ENCODE measurements around the gene SEMA4B. TPM values are rescaled to one million over a fixed set of nuclear protein-coding genes. Genes with fewer than 3 reads are reported as not detected.

The SEMA4B gene
- polyA plus RNA-seq, 3 donors, result 13.2 to 65.0 (median 22.0) TPM

DNA sequence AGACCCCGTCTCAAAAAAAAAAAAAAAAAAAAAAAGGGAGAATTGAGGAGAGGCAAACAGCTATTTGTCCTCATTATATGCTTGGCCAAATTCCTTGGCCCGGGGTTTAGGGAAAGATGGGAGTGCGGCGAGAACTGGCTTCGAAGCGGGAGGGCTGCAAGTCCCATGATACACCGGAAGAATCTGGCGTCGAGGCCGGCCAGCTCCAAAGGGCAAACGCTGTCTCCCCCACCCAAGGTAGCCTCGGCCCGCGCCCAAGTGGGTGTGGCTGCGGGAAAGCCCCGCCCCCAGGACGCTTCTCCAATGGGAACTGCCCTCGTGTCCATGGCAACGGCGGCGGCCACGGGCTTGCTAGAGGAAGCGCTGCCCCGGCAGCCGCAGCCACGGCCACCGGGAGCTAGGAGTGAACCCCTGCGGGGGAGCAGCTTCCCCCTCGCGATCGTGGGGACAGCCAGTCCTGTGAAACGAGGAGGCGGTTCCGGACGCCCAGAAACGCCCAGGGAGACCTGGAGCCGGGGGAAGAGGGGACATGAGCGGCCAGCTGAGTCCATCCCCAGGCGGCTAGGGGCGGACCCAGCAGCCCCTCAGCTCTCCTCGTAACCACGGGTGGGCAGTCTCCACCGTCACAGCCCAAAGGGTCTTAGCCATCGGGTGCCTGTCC is 48.2 kb downstream of the SEMA4B start, which contains the start of gene TTLL13:
Gene TTLL13 (plus strand): TSS at position 354 of the 661 bp plus-strand sequence. CDS start 1,075 bp downstream, outside the sequence.
- no peaks in the 10 kb centered on the region for H3K36me3 Mint-ChIP-seq
- TF ChIP-seq, protein P1, sequence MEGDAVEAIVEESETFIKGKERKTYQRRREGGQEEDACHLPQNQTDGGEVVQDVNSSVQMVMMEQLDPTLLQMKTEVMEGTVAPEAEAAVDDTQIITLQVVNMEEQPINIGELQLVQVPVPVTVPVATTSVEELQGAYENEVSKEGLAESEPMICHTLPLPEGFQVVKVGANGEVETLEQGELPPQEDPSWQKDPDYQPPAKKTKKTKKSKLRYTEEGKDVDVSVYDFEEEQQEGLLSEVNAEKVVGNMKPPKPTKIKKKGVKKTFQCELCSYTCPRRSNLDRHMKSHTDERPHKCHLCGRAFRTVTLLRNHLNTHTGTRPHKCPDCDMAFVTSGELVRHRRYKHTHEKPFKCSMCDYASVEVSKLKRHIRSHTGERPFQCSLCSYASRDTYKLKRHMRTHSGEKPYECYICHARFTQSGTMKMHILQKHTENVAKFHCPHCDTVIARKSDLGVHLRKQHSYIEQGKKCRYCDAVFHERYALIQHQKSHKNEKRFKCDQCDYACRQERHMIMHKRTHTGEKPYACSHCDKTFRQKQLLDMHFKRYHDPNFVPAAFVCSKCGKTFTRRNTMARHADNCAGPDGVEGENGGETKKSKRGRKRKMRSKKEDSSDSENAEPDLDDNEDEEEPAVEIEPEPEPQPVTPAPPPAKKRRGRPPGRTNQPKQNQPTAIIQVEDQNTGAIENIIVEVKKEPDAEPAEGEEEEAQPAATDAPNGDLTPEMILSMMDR (IDR thresholded peaks at IDR 0.05), result no peak
- intact Hi-C loops (cut with micrococcal nuclease), result no loop called here
- peaks cover 4 to 15% (median 14%) of the 10 kb centered on the region in 3 donors for H3K27me3 Mint-ChIP-seq (ENCODE audit: low read depth in 3 of 3)
- peak; percentile 81 to 87 (median 85) for DNase-seq
- Histone ChIP-seq H3K9me3 (replicated peaks in 1 of 2; ENCODE audit: control insufficient read depth in 1 of 2, insufficient read depth in 1 of 2, low read length in 2 of 2) (no peaks in the 10 kb centered on the region), H3K4me1 (ENCODE audit: control insufficient read depth in 1 of 2, insufficient read depth in 2 of 2, low read length in 2 of 2) (peaks cover 12 to 14% of the 10 kb centered on the region in 2 donors), H3K36me3 (replicated peaks in 1 of 2; ENCODE audit: control insufficient read depth in 1 of 2, insufficient read depth in 2 of 2, low read length in 2 of 2) (no peaks in the 10 kb centered on the region), H4K20me1 (ENCODE audit: insufficient read depth, low read length) (no peaks in the 10 kb centered on the region), H3K4me2 (replicated peaks; ENCODE audit: extremely low read depth, low read length, poor library complexity, severe bottlenecking) (peak within 1 kb of the TSS; percentile 97), H3K27me3 (ENCODE audit: control insufficient read depth in 2 of 2, insufficient read depth in 2 of 2, low read length in 2 of 2) (peaks cover 0 to 5% of the 10 kb centered on the region in 2 donors), H2AFZ (ENCODE audit: insufficient read depth, low read depth, low read length, poor library complexity, severe bottlenecking) (peak within 1 kb of the TSS; percentile 76), H3K9ac (ENCODE audit: insufficient read depth, low read length, poor library complexity, severe bottlenecking) (peak within 1 kb of the TSS; percentile 21), H3K79me2 (ENCODE audit: insufficient read depth, low read length) (no peaks in the 10 kb centered on the region), H3K4me3 (replicated peaks in 1 of 3; ENCODE audit: low read depth in 2 of 3, low read length in 3 of 3) (peak within 1 kb of the TSS; percentile 28 to 73 (median 29)), H3K27ac (ENCODE audit: low read depth in 1 of 2, low read length in 2 of 2) (no peak within 1 kb of the TSS)
- H3K4me1 Mint-ChIP-seq, result peaks cover 16% of the 10 kb centered on the region
- peaks cover 0 to 3% (median 0%) of the 10 kb centered on the region in 7 donors for H3K9me3 Mint-ChIP-seq
- peak within 1 kb of the TSS; percentile 70 to 86 for H3K4me3 Mint-ChIP-seq
- 1% methylated on average over 40 of the region's 44 CpGs for WGBS (ENCODE audit: insufficient coverage)
- peak within 1 kb of the TSS in 4 of 7 donors; percentile 45 to 80 (median 63) for H3K27ac Mint-ChIP-seq

DNA sequence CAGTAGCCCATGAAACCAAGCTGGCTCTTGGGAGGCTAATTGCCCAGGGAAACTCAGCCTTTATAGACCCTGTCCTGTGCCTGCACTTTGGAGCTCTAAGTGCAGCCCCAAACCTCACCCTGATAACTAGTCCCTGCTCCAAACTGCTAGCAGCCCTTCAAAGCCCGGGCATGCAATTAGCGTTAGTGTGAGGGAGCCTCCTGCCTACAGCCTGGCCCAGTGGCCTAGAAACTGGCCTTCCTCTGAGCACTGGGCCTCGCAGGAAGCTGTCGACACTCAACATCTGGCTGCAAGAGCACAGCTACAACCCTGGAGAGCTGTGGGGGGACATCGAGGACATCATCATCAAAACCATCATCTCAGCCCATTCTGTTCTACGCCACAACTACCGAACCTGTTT is 56.6 kb downstream of the SEMA4B start:
- Histone ChIP-seq H3K9me3 (replicated peaks in 1 of 2; ENCODE audit: control insufficient read depth in 1 of 2, insufficient read depth in 1 of 2, low read length in 2 of 2) (no peaks in the 10 kb centered on the region), H3K27ac (ENCODE audit: low read depth in 1 of 2, low read length in 2 of 2) (no peak overlapping the region), H3K4me1 (ENCODE audit: control insufficient read depth in 1 of 2, insufficient read depth in 2 of 2, low read length in 2 of 2) (no peaks in the 10 kb centered on the region), H3K4me3 (replicated peaks in 1 of 3; ENCODE audit: low read depth in 2 of 3, low read length in 3 of 3) (no peak overlapping the region), H4K20me1 (ENCODE audit: insufficient read depth, low read length) (no peaks in the 10 kb centered on the region), H3K9ac (ENCODE audit: insufficient read depth, low read length, poor library complexity, severe bottlenecking) (no peak overlapping the region), H3K4me2 (replicated peaks; ENCODE audit: extremely low read depth, low read length, poor library complexity, severe bottlenecking) (no peak overlapping the region), H3K36me3 (replicated peaks in 1 of 2; ENCODE audit: control insufficient read depth in 1 of 2, insufficient read depth in 2 of 2, low read length in 2 of 2) (no peaks in the 10 kb centered on the region), H3K27me3 (ENCODE audit: control insufficient read depth in 2 of 2, insufficient read depth in 2 of 2, low read length in 2 of 2) (no peaks in the 10 kb centered on the region), H3K79me2 (ENCODE audit: insufficient read depth, low read length) (no peaks in the 10 kb centered on the region), H2AFZ (ENCODE audit: insufficient read depth, low read depth, low read length, poor library complexity, severe bottlenecking) (no peak overlapping the region)
- intact Hi-C loops (cut with micrococcal nuclease), result no loop called here
- TF ChIP-seq, protein P1 (IDR thresholded peaks at IDR 0.05), result no peak
- Mint-ChIP-seq H3K4me3 (no peak overlapping the region), H3K27me3 (ENCODE audit: low read depth in 3 of 3) (peaks cover 4 to 9% (median 8%) of the 10 kb centered on the region in 3 donors), H3K36me3 (no peaks in the 10 kb centered on the region), H3K4me1 (peaks cover 2% of the 10 kb centered on the region), H3K9me3 (no peaks in the 10 kb centered on the region), H3K27ac (no peak overlapping the region)
- no peak for DNase-seq
- WGBS (ENCODE audit: insufficient coverage), result 87% methylated on average over 3 of the region's 7 CpGs
